Keratinocyte (primary cell): Measurements from ENCODE around the gene STON2. TPM values are rescaled to one million over a fixed set of nuclear protein-coding genes. Genes with fewer than 3 reads are reported as not detected.
A peak's percentile ranks its signal among the peaks of the same experiment; 100 is the strongest.

Experiments
- DNase-seq: peaks from one replicate; pipeline ENCODE4 v3.0.0-alpha.2; 2011; ENCODE audit warnings: low read depth, missing footprints, low spot score
- FAIRE-seq: peaks from 2 replicates; lab custom pipeline; 2011; peaks lifted over from hg19 to GRCh38; lab: Jason Lieb, UNC
- H2AFZ ChIP-seq: 2 replicates; pipeline ENCODE4 v1.6.0; 2012; ENCODE audit warnings: low read length, control low read depth, inconsistent platforms; ENCODE audit not compliant: control insufficient read depth
- H3K27ac ChIP-seq: 2 replicates; pipeline ENCODE4 v1.5.1; 2011; ENCODE audit warnings: low read length; ENCODE audit not compliant: control insufficient read depth, insufficient read depth
- H3K27me3 ChIP-seq: 3 replicates; pipeline ENCODE4 v1.6.0; 2011; ENCODE audit warnings: low read length; ENCODE audit not compliant: control insufficient read depth, insufficient read depth; ENCODE audit errors: extremely low read depth
- H3K36me3 ChIP-seq, 2 experiments: 2 replicates in 1 of 2; 3 replicates in 1 of 2; pipeline ENCODE4 v1.5.1; 2011; ENCODE audit warnings: low read length in 2 of 2, mild to moderate bottlenecking in 1 of 2; ENCODE audit not compliant: control insufficient read depth in 2 of 2, insufficient read depth in 2 of 2; ENCODE audit errors: extremely low read depth in 1 of 2
- H3K4me1 ChIP-seq: 3 replicates; pipeline ENCODE4 v1.5.1; 2011; ENCODE audit warnings: low read length; ENCODE audit not compliant: control insufficient read depth, insufficient read depth; ENCODE audit errors: extremely low read depth
- H3K4me2 ChIP-seq: 3 replicates; pipeline ENCODE4 v1.6.0; 2011; ENCODE audit warnings: low read depth, low read length; ENCODE audit not compliant: control insufficient read depth, insufficient read depth; ENCODE audit errors: extremely low read depth
- H3K4me3 ChIP-seq, 3 experiments: fragments of 200-600 bp in 1 of 3; sonication (generic) in 1 of 3; 2 replicates in 2 of 3; 3 replicates in 1 of 3; pipeline ENCODE4 v1.5.1; 2011 to 2016; ENCODE audit warnings: low read length in 3 of 3, mild to moderate bottlenecking in 3 of 3, control low read depth in 2 of 3, inconsistent platforms in 1 of 3, low read depth in 1 of 3, mixed read lengths in 1 of 3, mixed run types in 1 of 3, moderate library complexity in 1 of 3; ENCODE audit not compliant: control insufficient read depth in 2 of 3, insufficient read depth in 2 of 3; ENCODE audit errors: extremely low read depth in 1 of 3
- H3K79me2 ChIP-seq: 2 replicates; pipeline ENCODE4 v1.6.0; 2012; ENCODE audit warnings: low read length; ENCODE audit not compliant: control insufficient read depth, insufficient read depth
- H3K9ac ChIP-seq: 3 replicates; pipeline ENCODE4 v1.6.0; 2011; ENCODE audit warnings: low read length; ENCODE audit not compliant: control insufficient read depth, insufficient read depth; ENCODE audit errors: extremely low read depth
- H3K9me1 ChIP-seq: 3 replicates; pipeline ENCODE4 v1.6.0; 2011; ENCODE audit warnings: low read length; ENCODE audit not compliant: control insufficient read depth, insufficient read depth; ENCODE audit errors: extremely low read depth
- H3K9me3 ChIP-seq: 2 replicates; pipeline ENCODE4 v1.5.1; 2012; ENCODE audit warnings: low read depth, low read length; ENCODE audit not compliant: control insufficient read depth
- H4K20me1 ChIP-seq: 3 replicates; pipeline ENCODE4 v1.6.0; 2011; ENCODE audit warnings: low read length; ENCODE audit not compliant: control insufficient read depth, insufficient read depth; ENCODE audit errors: extremely low read depth
- EZH2 ChIP-seq: IDR thresholded peaks from one replicate; pipeline ENCODE4 v1.6.1; 2012; ENCODE audit warnings: inconsistent platforms, mild to moderate bottlenecking, low read length, moderate library complexity
- dilution Hi-C: fragments of 300-500 bp; cut with MboI; formaldehyde crosslinking; loops from one replicate; pipeline ENCODE4 v1.7.0; 2020; ENCODE audit warnings: low sequenced_read_pairs; ENCODE audit not compliant: extremely low pct_ligation_motif_present
- polyA plus RNA-seq, 5 experiments: library from polyadenylated mRNA; depleted of rRNA in 3 of 5; stranded (reverse) in 3 of 5; stranded (forward) in 1 of 5; unstranded in 1 of 5; fragments of >200 nt; gene quantifications; 1 replicate in 1 of 5; 2 replicates in 3 of 5; 3 replicates in 1 of 5; pipeline versions ENCODE4 v1.2.1 to v1.2.3, GENCODE V29; 2011 to 2012; ENCODE audit warnings: missing spikeins in 2 of 5, low read depth in 1 of 5, low replicate concordance in 1 of 5
- TF ChIP-seq, protein P1 (sequence below), 3 experiments: IDR thresholded peaks in 1 of 3; conservative IDR thresholded peaks in 1 of 3; optimal IDR thresholded peaks in 1 of 3; 2 replicates in 2 of 3; 3 replicates in 1 of 3; pipeline versions ENCODE3 to v1.5.1; 2011; ENCODE audit warnings: low read length in 3 of 3, mild to moderate bottlenecking in 3 of 3, moderate library complexity in 2 of 3, control low read depth in 1 of 3, inconsistent platforms in 1 of 3; ENCODE audit not compliant: insufficient read depth in 2 of 3; ENCODE audit errors: extremely low read depth in 1 of 3

Gene STON2
- polyA plus RNA-seq, 1 donor (not counting 4 experiments of a cell fraction or from before 2014, with no cell fraction given), result 82.3 TPM

DNA sequence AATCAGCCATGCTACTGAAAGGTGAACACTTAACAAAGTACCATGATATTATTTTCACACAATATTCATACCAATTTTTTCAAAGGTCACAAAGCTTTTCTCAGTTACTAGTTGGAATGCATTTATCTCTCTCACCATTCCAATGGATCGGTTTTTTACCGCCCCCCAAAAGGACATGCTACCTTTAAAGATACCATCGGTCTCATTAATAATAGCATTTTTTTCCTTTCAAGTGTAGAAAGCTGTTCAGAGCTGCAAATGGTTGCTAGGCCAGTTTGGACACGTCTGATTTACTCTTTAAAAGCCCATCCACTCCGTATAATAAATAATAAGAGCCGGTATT lies 34.9 kb upstream of the STON2 start:
- FAIRE-seq, result peak; percentile 23
- Histone ChIP-seq H2AFZ (peak overlapping the region; percentile 61), H3K36me3 (no peaks in the 10 kb centered on the region), H3K4me3 (peak overlapping the region; percentile 61 to 74 (median 64)), H3K9me3 (no peaks in the 10 kb centered on the region), H3K9me1 (peaks cover 5% of the 10 kb centered on the region), H4K20me1 (peaks cover 2% of the 10 kb centered on the region), H3K79me2 (peaks cover 18% of the 10 kb centered on the region), H3K4me2 (peak overlapping the region; percentile 89), H3K4me1 (peaks cover 28% of the 10 kb centered on the region), H3K27ac (peak overlapping the region; percentile 72), H3K27me3 (peaks cover 4% of the 10 kb centered on the region), H3K9ac (peak overlapping the region; percentile 81)
- DNase-seq, result no peak
- TF ChIP-seq EZH2, result no peak
- TF ChIP-seq, protein P1, sequence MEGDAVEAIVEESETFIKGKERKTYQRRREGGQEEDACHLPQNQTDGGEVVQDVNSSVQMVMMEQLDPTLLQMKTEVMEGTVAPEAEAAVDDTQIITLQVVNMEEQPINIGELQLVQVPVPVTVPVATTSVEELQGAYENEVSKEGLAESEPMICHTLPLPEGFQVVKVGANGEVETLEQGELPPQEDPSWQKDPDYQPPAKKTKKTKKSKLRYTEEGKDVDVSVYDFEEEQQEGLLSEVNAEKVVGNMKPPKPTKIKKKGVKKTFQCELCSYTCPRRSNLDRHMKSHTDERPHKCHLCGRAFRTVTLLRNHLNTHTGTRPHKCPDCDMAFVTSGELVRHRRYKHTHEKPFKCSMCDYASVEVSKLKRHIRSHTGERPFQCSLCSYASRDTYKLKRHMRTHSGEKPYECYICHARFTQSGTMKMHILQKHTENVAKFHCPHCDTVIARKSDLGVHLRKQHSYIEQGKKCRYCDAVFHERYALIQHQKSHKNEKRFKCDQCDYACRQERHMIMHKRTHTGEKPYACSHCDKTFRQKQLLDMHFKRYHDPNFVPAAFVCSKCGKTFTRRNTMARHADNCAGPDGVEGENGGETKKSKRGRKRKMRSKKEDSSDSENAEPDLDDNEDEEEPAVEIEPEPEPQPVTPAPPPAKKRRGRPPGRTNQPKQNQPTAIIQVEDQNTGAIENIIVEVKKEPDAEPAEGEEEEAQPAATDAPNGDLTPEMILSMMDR (optimal IDR thresholded peaks at IDR 0.05 in 1 of 3, IDR thresholded peaks at IDR 0.05 in 1 of 3, conservative IDR thresholded peaks at IDR 0.05 in 1 of 3; ENCODE audit: extremely low read depth in 1 of 3, insufficient read depth in 2 of 3, low read length in 3 of 3), result no peak
- dilution Hi-C loops, result no loop called here

DNA sequence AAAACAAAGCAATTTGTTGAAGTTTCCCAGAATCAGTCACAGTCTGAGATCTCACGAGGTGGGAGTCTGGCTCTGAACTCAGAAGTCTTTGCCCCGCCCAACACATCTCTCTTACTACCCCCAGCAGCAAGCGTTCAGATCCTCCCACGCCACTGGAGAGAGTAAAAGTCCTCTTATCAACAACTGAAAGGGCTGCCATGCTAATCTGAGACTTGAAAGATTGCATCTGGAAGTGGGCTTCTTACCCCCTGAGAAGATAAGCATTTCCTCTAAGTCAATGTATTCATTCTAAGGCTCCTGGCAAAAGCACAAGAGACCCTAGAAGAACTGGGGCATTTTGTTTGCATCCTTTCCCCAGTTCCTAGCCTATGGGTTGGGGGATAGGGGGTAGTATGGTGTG lies 34.1 kb upstream of the STON2 start:
- peaks cover 4% of the 10 kb centered on the region for H3K27me3 ChIP-seq
- peaks cover 28% of the 10 kb centered on the region for H3K4me1 ChIP-seq
- no peak overlapping the region for H3K27ac ChIP-seq
- H3K9ac ChIP-seq, result no peak overlapping the region
- H3K9me3 ChIP-seq, result no peaks in the 10 kb centered on the region
- dilution Hi-C loops, result no loop called here
- peaks cover 2% of the 10 kb centered on the region for H4K20me1 ChIP-seq
- no peak overlapping the region for H3K4me3 ChIP-seq
- H3K4me2 ChIP-seq, result peak overlapping the region; percentile 89
- H2AFZ ChIP-seq, result no peak overlapping the region
- DNase-seq (no peak), FAIRE-seq (no peak)
- no peaks in the 10 kb centered on the region for H3K36me3 ChIP-seq
- no peak for TF ChIP-seq EZH2
- TF ChIP-seq, protein P1 (optimal IDR thresholded peaks at IDR 0.05 in 1 of 3, IDR thresholded peaks at IDR 0.05 in 1 of 3, conservative IDR thresholded peaks at IDR 0.05 in 1 of 3; ENCODE audit: extremely low read depth in 1 of 3, insufficient read depth in 2 of 3, low read length in 3 of 3), result no peak
- H3K9me1 ChIP-seq, result peaks cover 5% of the 10 kb centered on the region
- peaks cover 19% of the 10 kb centered on the region for H3K79me2 ChIP-seq
